MV-4-11 (cell line): ENCODE measurements around the gene KDM4B.
A peak's percentile ranks its signal among the peaks of the same experiment; 100 is the strongest.

Source experiments
- DNase-seq: peaks from one replicate; lab custom pipeline; 2025; lab: John Stamatoyannopoulos, UW

The KDM4B gene

GRCh38 chr19:5013761-5014160 is 44.8 kb downstream of the KDM4B start:
- no peak for DNase-seq

GRCh38 chr19:5014941-5015340 is 46.0 kb downstream of the KDM4B start:
- DNase-seq, result no peak

GRCh38 chr19:5016268-5016667 is 47.4 kb downstream of the KDM4B start:
- DNase-seq, result no peak

GRCh38 chr19:5016781-5017180 is 47.9 kb downstream of the KDM4B start:
- DNase-seq, result peak; percentile 56

- DNase-seq, result no peak
Measured at GRCh38 chr19:5017235-5017634, 48.3 kb downstream of the KDM4B start.

GRCh38 chr19:5018224-5019015 is 49.5 kb downstream of the KDM4B start:
- DNase-seq, result no peak

- DNase-seq, result no peak
Measured at GRCh38 chr19:5020368-5020767, 51.5 kb downstream of the KDM4B start.

GRCh38 chr19:5021046-5021445 is 52.1 kb downstream of the KDM4B start:
- DNase-seq, result no peak

GRCh38 chr19:5022066-5022860 is 53.4 kb downstream of the KDM4B start:
- no peak for DNase-seq

GRCh38 chr19:5023128-5023571 is 54.2 kb downstream of the KDM4B start:
- DNase-seq, result no peak

GRCh38 chr19:5024282-5024681 is 55.4 kb downstream of the KDM4B start:
- no peak for DNase-seq

- no peak for DNase-seq
Measured at GRCh38 chr19:5025027-5025426, 56.1 kb downstream of the KDM4B start.

- no peak for DNase-seq
Measured at GRCh38 chr19:5026706-5027273, 57.9 kb downstream of the KDM4B start.

- no peak for DNase-seq
Measured at GRCh38 chr19:5028229-5028886, 59.4 kb downstream of the KDM4B start.

GRCh38 chr19:5029596-5029995 is 60.7 kb downstream of the KDM4B start:
- peak; percentile 52 for DNase-seq

- DNase-seq, result no peak
Measured at GRCh38 chr19:5030136-5030820, 61.4 kb downstream of the KDM4B start.

GRCh38 chr19:5030822-5031221 is 61.9 kb downstream of the KDM4B start:
- DNase-seq, result no peak

GRCh38 chr19:5031231-5032100 is 62.6 kb downstream of the KDM4B start:
- DNase-seq, result peak; percentile 70

GRCh38 chr19:5032101-5032967 is 63.4 kb downstream of the KDM4B start:
- peak; percentile 66 for DNase-seq
